K562 (cell line): ENCODE data around the gene ZC3H10. TPM values are rescaled to one million over a fixed set of nuclear protein-coding genes. Genes with fewer than 3 reads are reported as not detected.

Experiments
- GABPA ChIP-seq: fragments of 200-800 bp; sonication (Bioruptor generic); conservative IDR thresholded peaks from 2 replicates; pipeline ENCODE4 v1.6.1; 2016; ENCODE audit warnings: low read depth, missing genetic modification characterization, missing compliant biosample characterization
- KDM5B ChIP-seq: fragments of 200-600 bp; sonication (generic); IDR thresholded peaks from 2 replicates; pipeline ENCODE4 v1.6.1; 2012; ENCODE audit warnings: low read depth, mild to moderate bottlenecking, moderate library complexity, low read length, control low read depth, inconsistent platforms; ENCODE audit not compliant: insufficient replicate concordance
- MCM7 ChIP-seq, 2 experiments: fragments of 450-650 bp; IDR thresholded peaks; 2 replicates each; pipeline ENCODE4 v1.6.1; 2016 to 2018
- SETDB1 ChIP-seq: IDR thresholded peaks from one replicate; pipeline ENCODE4 v1.6.1; 2012; ENCODE audit warnings: low read length, control low read depth, inconsistent platforms
- TAF1 ChIP-seq: IDR thresholded peaks from 2 replicates; pipeline ENCODE4 v1.6.1; 2011; ENCODE audit warnings: mild to moderate bottlenecking, low read length, moderate library complexity; ENCODE audit not compliant: insufficient read depth, control insufficient read depth, severe bottlenecking; ENCODE audit errors: extremely low read depth
- TBL1XR1 ChIP-seq, 2 experiments: IDR thresholded peaks; 2 replicates each; pipeline ENCODE4 v1.6.1; 2012; ENCODE audit warnings: improper control_type of control experiment in 2 of 2, low read length in 2 of 2, mild to moderate bottlenecking in 1 of 2
- ZC3H4 ChIP-seq: sonication (generic); formaldehyde crosslinking; IDR thresholded peaks from 2 replicates; pipeline ENCODE4 v1.9.0; 2021; ENCODE audit warnings: missing genetic modification reagents, borderline replicate concordance
- polyA plus RNA-seq, 8 experiments: library from polyadenylated mRNA; depleted of rRNA in 4 of 8; stranded (reverse) in 5 of 8; unstranded in 3 of 8; fragments of >200 nt; fragmentation: Nextera tagmentation in 2 of 8; fragmentation: Illumina TruSeq in 1 of 8; extraction: Ambion mirVana in 2 of 8; extraction: Trizol in 1 of 8; gene quantifications; 2 replicates each; pipeline versions ENCODE4 v1.2.1 to v1.2.3, GENCODE V29; 2011 to 2014; ENCODE audit warnings: inconsistent platforms in 1 of 8, missing spikeins in 1 of 8
- total RNA-seq, 7 experiments: library from RNA; depleted of rRNA in 6 of 7; stranded (reverse); fragments of >200 nt in 6 of 7; fragmentation: Illumina TruSeq in 2 of 7; extraction: Trizol in 2 of 7; gene quantifications; 2 replicates each; pipeline versions ENCODE4 v1.2.1 to v1.2.3, GENCODE V29; 2011 to 2021; ENCODE audit warnings: low replicate concordance in 1 of 7
- TF ChIP-seq, protein P1 (sequence below): fragments of 250-450 bp; sonication (Bioruptor Pico); IDR thresholded peaks from 2 replicates; pipeline ENCODE4 v1.4.0; 2020; ENCODE audit warnings: borderline replicate concordance
- TF ChIP-seq, protein P2 (sequence below): sonication (generic); formaldehyde crosslinking; IDR thresholded peaks from 2 replicates; pipeline ENCODE4 v1.8.0; 2022; ENCODE audit warnings: missing genetic modification reagents, mild to moderate bottlenecking, borderline replicate concordance
- TF ChIP-seq, protein P3 (sequence below): fragments of 200-600 bp; sonication (generic); IDR thresholded peaks from one replicate; pipeline ENCODE4 v1.6.1; 2012; ENCODE audit warnings: mild to moderate bottlenecking, low read depth, low read length, inconsistent platforms
- TF ChIP-seq, protein P4 (sequence below): fragments of 450-650 bp; IDR thresholded peaks from 2 replicates; pipeline ENCODE4 v1.6.1; 2016

The ZC3H10 gene
- total and polyA plus RNA-seq, 9 of the 15 experiments (the other 6 are each of a cell fraction or from before 2014, with no cell fraction given) = 0.31 to 4.1 (median 1.6) TPM

DNA sequence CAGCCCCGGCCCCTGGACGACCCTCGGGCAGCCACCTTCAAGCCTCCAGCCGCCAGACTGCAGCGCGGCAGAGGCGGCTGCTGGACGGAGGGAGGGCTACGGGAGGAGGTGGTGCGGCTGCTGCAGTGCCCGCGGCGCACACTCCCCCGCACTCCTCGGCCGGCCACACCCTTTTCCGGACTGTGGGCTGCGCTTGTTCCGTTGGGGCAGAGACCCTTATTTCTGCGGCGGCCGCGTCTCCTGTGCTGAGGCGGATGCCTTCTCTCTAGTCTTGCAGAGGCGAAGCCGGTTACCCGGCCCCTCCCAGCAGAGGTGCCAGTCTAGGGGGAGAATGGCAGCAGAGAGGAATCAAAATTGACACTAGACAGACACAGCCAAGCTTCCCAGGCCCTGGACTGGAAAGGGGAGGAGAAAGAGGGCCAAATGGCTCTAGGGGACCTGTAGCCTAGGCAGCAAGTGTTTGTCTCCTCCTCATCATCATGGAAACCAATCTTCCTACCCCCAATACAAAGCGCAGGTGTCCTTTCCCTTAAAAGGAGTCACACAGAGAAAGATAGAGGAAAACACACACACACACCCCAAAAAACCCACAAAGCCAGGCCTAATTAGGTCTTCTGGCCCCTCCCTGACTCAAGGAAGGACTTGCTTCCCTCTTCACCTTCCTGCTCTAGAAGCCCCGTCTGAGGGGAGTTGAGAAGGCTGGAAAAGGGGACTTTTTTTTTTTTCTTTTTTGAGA is 11.3 kb downstream of the ZC3H10 start (continued):
- TF ChIP-seq, protein P1, sequence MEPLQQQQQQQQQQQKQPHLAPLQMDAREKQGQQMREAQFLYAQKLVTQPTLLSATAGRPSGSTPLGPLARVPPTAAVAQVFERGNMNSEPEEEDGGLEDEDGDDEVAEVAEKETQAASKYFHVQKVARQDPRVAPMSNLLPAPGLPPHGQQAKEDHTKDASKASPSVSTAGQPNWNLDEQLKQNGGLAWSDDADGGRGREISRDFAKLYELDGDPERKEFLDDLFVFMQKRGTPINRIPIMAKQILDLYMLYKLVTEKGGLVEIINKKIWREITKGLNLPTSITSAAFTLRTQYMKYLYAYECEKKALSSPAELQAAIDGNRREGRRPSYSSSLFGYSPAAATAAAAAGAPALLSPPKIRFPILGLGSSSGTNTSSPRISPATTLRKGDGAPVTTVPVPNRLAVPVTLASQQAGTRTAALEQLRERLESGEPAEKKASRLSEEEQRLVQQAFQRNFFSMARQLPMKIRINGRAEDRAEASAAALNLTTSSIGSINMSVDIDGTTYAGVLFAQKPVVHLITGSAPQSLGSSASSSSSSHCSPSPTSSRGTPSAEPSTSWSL (CRISPR knock-in tag) = no peak
- no peak for TF ChIP-seq SETDB1
- TF ChIP-seq MCM7 (IDR thresholded peaks at IDR 0.05) = no peak
- TF ChIP-seq TBL1XR1 (IDR thresholded peaks at IDR 0.05; ENCODE audit: low read length in 2 of 2) = no peak; a peak in 1 of 4 replicates
- TF ChIP-seq ZC3H4 = no peak; the same call in 1 of the 2 replicates
- TF ChIP-seq, protein P2, sequence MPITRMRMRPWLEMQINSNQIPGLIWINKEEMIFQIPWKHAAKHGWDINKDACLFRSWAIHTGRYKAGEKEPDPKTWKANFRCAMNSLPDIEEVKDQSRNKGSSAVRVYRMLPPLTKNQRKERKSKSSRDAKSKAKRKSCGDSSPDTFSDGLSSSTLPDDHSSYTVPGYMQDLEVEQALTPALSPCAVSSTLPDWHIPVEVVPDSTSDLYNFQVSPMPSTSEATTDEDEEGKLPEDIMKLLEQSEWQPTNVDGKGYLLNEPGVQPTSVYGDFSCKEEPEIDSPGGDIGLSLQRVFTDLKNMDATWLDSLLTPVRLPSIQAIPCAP (CRISPR knock-in tag) = no peak
- TF ChIP-seq, protein P3, sequence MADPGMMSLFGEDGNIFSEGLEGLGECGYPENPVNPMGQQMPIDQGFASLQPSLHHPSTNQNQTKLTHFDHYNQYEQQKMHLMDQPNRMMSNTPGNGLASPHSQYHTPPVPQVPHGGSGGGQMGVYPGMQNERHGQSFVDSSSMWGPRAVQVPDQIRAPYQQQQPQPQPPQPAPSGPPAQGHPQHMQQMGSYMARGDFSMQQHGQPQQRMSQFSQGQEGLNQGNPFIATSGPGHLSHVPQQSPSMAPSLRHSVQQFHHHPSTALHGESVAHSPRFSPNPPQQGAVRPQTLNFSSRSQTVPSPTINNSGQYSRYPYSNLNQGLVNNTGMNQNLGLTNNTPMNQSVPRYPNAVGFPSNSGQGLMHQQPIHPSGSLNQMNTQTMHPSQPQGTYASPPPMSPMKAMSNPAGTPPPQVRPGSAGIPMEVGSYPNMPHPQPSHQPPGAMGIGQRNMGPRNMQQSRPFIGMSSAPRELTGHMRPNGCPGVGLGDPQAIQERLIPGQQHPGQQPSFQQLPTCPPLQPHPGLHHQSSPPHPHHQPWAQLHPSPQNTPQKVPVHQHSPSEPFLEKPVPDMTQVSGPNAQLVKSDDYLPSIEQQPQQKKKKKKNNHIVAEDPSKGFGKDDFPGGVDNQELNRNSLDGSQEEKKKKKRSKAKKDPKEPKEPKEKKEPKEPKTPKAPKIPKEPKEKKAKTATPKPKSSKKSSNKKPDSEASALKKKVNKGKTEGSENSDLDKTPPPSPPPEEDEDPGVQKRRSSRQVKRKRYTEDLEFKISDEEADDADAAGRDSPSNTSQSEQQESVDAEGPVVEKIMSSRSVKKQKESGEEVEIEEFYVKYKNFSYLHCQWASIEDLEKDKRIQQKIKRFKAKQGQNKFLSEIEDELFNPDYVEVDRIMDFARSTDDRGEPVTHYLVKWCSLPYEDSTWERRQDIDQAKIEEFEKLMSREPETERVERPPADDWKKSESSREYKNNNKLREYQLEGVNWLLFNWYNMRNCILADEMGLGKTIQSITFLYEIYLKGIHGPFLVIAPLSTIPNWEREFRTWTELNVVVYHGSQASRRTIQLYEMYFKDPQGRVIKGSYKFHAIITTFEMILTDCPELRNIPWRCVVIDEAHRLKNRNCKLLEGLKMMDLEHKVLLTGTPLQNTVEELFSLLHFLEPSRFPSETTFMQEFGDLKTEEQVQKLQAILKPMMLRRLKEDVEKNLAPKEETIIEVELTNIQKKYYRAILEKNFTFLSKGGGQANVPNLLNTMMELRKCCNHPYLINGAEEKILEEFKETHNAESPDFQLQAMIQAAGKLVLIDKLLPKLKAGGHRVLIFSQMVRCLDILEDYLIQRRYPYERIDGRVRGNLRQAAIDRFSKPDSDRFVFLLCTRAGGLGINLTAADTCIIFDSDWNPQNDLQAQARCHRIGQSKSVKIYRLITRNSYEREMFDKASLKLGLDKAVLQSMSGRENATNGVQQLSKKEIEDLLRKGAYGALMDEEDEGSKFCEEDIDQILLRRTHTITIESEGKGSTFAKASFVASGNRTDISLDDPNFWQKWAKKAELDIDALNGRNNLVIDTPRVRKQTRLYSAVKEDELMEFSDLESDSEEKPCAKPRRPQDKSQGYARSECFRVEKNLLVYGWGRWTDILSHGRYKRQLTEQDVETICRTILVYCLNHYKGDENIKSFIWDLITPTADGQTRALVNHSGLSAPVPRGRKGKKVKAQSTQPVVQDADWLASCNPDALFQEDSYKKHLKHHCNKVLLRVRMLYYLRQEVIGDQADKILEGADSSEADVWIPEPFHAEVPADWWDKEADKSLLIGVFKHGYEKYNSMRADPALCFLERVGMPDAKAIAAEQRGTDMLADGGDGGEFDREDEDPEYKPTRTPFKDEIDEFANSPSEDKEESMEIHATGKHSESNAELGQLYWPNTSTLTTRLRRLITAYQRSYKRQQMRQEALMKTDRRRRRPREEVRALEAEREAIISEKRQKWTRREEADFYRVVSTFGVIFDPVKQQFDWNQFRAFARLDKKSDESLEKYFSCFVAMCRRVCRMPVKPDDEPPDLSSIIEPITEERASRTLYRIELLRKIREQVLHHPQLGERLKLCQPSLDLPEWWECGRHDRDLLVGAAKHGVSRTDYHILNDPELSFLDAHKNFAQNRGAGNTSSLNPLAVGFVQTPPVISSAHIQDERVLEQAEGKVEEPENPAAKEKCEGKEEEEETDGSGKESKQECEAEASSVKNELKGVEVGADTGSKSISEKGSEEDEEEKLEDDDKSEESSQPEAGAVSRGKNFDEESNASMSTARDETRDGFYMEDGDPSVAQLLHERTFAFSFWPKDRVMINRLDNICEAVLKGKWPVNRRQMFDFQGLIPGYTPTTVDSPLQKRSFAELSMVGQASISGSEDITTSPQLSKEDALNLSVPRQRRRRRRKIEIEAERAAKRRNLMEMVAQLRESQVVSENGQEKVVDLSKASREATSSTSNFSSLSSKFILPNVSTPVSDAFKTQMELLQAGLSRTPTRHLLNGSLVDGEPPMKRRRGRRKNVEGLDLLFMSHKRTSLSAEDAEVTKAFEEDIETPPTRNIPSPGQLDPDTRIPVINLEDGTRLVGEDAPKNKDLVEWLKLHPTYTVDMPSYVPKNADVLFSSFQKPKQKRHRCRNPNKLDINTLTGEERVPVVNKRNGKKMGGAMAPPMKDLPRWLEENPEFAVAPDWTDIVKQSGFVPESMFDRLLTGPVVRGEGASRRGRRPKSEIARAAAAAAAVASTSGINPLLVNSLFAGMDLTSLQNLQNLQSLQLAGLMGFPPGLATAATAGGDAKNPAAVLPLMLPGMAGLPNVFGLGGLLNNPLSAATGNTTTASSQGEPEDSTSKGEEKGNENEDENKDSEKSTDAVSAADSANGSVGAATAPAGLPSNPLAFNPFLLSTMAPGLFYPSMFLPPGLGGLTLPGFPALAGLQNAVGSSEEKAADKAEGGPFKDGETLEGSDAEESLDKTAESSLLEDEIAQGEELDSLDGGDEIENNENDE = no peak
- TF ChIP-seq, protein P4, sequence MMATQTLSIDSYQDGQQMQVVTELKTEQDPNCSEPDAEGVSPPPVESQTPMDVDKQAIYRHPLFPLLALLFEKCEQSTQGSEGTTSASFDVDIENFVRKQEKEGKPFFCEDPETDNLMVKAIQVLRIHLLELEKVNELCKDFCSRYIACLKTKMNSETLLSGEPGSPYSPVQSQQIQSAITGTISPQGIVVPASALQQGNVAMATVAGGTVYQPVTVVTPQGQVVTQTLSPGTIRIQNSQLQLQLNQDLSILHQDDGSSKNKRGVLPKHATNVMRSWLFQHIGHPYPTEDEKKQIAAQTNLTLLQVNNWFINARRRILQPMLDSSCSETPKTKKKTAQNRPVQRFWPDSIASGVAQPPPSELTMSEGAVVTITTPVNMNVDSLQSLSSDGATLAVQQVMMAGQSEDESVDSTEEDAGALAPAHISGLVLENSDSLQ = no peak
- peak; percentile 68 for TF ChIP-seq KDM5B
- peak; percentile 77 for TF ChIP-seq TAF1
- no peak for TF ChIP-seq GABPA (tag)
